HepG2 (cell line): Measurements from ENCODE around the gene FCN3. TPM values are rescaled to one million over a fixed set of nuclear protein-coding genes. Genes with fewer than 3 reads are reported as not detected.

Experiments used
- ARHGAP35 ChIP-seq: sonication (generic); formaldehyde crosslinking; IDR thresholded peaks from 2 replicates; pipeline ENCODE4 v1.9.0; 2022; ENCODE audit warnings: mild to moderate bottlenecking, inconsistent platforms, moderate library complexity, missing genetic modification reagents, borderline replicate concordance
- ARNT ChIP-seq: fragments of 450-650 bp; IDR thresholded peaks from 2 replicates; pipeline ENCODE4 v1.6.1; 2017
- FOXA1 ChIP-seq, 2 experiments: fragments of 450-650 bp in 1 of 2; sonication (generic) in 1 of 2; formaldehyde crosslinking in 1 of 2; IDR thresholded peaks; 2 replicates each; pipeline versions ENCODE4 v1.4.0 to v1.6.1; 2016 to 2020; ENCODE audit warnings: missing genetic modification reagents in 1 of 2
- GMEB2 ChIP-seq: IDR thresholded peaks from 2 replicates; pipeline ENCODE4 v1.6.1; 2016; ENCODE audit warnings: missing biosample characterization, missing genetic modification reagents, low read depth
- HNF4A ChIP-seq: sonication (generic); formaldehyde crosslinking; IDR thresholded peaks from 2 replicates; pipeline ENCODE4 v1.4.0; 2020; ENCODE audit warnings: missing genetic modification reagents
- JUNB ChIP-seq: sonication (generic); formaldehyde crosslinking; IDR thresholded peaks from 2 replicates; pipeline ENCODE4 v1.8.0; 2022; ENCODE audit warnings: missing genetic modification reagents, mild to moderate bottlenecking, borderline replicate concordance
- NFIB ChIP-seq: sonication (generic); formaldehyde crosslinking; IDR thresholded peaks from 2 replicates; pipeline ENCODE4 v1.9.0; 2021; ENCODE audit warnings: missing genetic modification reagents, mild to moderate bottlenecking, borderline replicate concordance
- NFKB2 ChIP-seq: sonication (generic); formaldehyde crosslinking; IDR thresholded peaks from 2 replicates; pipeline ENCODE4 v1.4.0; 2020; ENCODE audit warnings: missing genetic modification reagents, borderline replicate concordance
- RFX1 ChIP-seq: fragments of 450-650 bp; IDR thresholded peaks from 2 replicates; pipeline ENCODE4 v1.6.1; 2017
- SMAD1 ChIP-seq: sonication (generic); formaldehyde crosslinking; IDR thresholded peaks from 2 replicates; pipeline ENCODE4 v1.4.0; 2020; ENCODE audit warnings: missing genetic modification reagents, low read depth, mild to moderate bottlenecking, borderline replicate concordance
- SP2 ChIP-seq: sonication (generic); formaldehyde crosslinking; IDR thresholded peaks from 2 replicates; pipeline ENCODE4 v1.5.1; 2020; ENCODE audit warnings: mild to moderate bottlenecking, missing genetic modification reagents
- STAT6 ChIP-seq: sonication (generic); formaldehyde crosslinking; IDR thresholded peaks from 2 replicates; pipeline ENCODE4 v1.4.0; 2020; ENCODE audit warnings: missing genetic modification reagents, mild to moderate bottlenecking, borderline replicate concordance
- ZBTB25 ChIP-seq: IDR thresholded peaks from 2 replicates; pipeline ENCODE4 v1.6.1; 2018; ENCODE audit warnings: missing genetic modification reagents
- ZBTB33 ChIP-seq: sonication (generic); formaldehyde crosslinking; IDR thresholded peaks from 2 replicates; pipeline ENCODE4 v1.4.0; 2020; ENCODE audit warnings: missing genetic modification reagents
- ZBTB38 ChIP-seq: sonication (generic); formaldehyde crosslinking; IDR thresholded peaks from 2 replicates; pipeline ENCODE4 v1.5.1; 2020; ENCODE audit warnings: mild to moderate bottlenecking, missing genetic modification reagents
- ZBTB42 ChIP-seq: sonication (generic); formaldehyde crosslinking; IDR thresholded peaks from 2 replicates; pipeline ENCODE4 v1.5.0; 2020; ENCODE audit warnings: mild to moderate bottlenecking, missing genetic modification reagents
- ZNF484 ChIP-seq: sonication (generic); formaldehyde crosslinking; IDR thresholded peaks from 2 replicates; pipeline ENCODE4 v1.5.1; 2020; ENCODE audit warnings: mild to moderate bottlenecking, low read depth, missing genetic modification reagents, borderline replicate concordance
- ZNF510 ChIP-seq: sonication (generic); formaldehyde crosslinking; IDR thresholded peaks from 2 replicates; pipeline ENCODE4 v1.4.0; 2020; ENCODE audit warnings: low read depth, mild to moderate bottlenecking, missing genetic modification reagents
- ZNF550 ChIP-seq: sonication (generic); formaldehyde crosslinking; IDR thresholded peaks from 2 replicates; pipeline ENCODE4 v1.4.0; 2020; ENCODE audit warnings: mild to moderate bottlenecking, missing genetic modification reagents, borderline replicate concordance
- ZNF709 ChIP-seq: sonication (generic); formaldehyde crosslinking; IDR thresholded peaks from 2 replicates; pipeline ENCODE4 v1.5.0; 2020; ENCODE audit warnings: mild to moderate bottlenecking, missing genetic modification reagents
- ZNF839 ChIP-seq: sonication (generic); formaldehyde crosslinking; IDR thresholded peaks from 2 replicates; pipeline ENCODE4 v1.4.0; 2020; ENCODE audit warnings: missing genetic modification reagents, mild to moderate bottlenecking, borderline replicate concordance
- ZSCAN20 ChIP-seq: sonication (generic); formaldehyde crosslinking; IDR thresholded peaks from 2 replicates; pipeline ENCODE4 v1.4.0; 2020; ENCODE audit warnings: missing genetic modification reagents, mild to moderate bottlenecking, borderline replicate concordance
- ZSCAN22 ChIP-seq: sonication (generic); formaldehyde crosslinking; IDR thresholded peaks from 2 replicates; pipeline ENCODE4 v1.4.0; 2020; ENCODE audit warnings: mild to moderate bottlenecking, missing genetic modification reagents
- polyA plus RNA-seq, 8 experiments: library from polyadenylated mRNA; depleted of rRNA in 3 of 8; stranded (reverse) in 7 of 8; unstranded in 1 of 8; fragments of >200 nt; fragmentation: Illumina TruSeq in 4 of 8; extraction: Trizol in 4 of 8; gene quantifications; 2 replicates each; pipeline versions ENCODE4 v1.2.1 to v1.2.3, GENCODE V29; 2011 to 2016; ENCODE audit warnings: low read depth in 4 of 8, missing spikeins in 1 of 8, mixed read lengths in 1 of 8; ENCODE audit not compliant: insufficient read depth in 1 of 8
- total RNA-seq, 5 experiments: library from RNA; depleted of rRNA; stranded (reverse); fragments of >200 nt; fragmentation: Illumina TruSeq; extraction: Trizol; gene quantifications; 2 replicates each; pipeline ENCODE4 v1.2.3, GENCODE V29; 2016; ENCODE audit warnings: low read depth in 1 of 5

FCN3 gene
- total and polyA plus RNA-seq, 2 of the 13 experiments (the other 11 are each of a cell fraction or from before 2014, with no cell fraction given), result not detected

- TF ChIP-seq STAT6 (no peak), ZSCAN22 (no peak), ZNF510 (CRISPR knock-in tag) (no peak; the same call in 1 of the 2 replicates), JUNB (CRISPR knock-in tag) (no peak), RFX1 (no peak), NFIB (CRISPR knock-in tag) (no peak), HNF4A (CRISPR knock-in tag) (no peak), SMAD1 (no peak), ARHGAP35 (CRISPR knock-in tag) (no peak), ZNF839 (CRISPR knock-in tag) (no peak), GMEB2 (no peak), NFKB2 (CRISPR knock-in tag) (no peak; the same call in 1 of the 2 replicates), ZBTB38 (CRISPR knock-in tag) (0 out of 2 replicates have a peak, but pooled peaks have one; percentile 64), ZBTB42 (CRISPR knock-in tag) (no peak), FOXA1 (IDR thresholded peaks at IDR 0.05) (no peak), FOXA1 (CRISPR knock-in tag; IDR thresholded peaks at IDR 0.05) (0 out of 2 replicates have a peak, but pooled peaks have one; percentile 25), ZSCAN20 (CRISPR knock-in tag) (0 out of 2 replicates have a peak, but pooled peaks have one; percentile 26), ZBTB25 (CRISPR knock-in tag) (peak; percentile 61; the same call in 1 of the 2 replicates), ZNF484 (no peak), ZNF709 (CRISPR knock-in tag) (no peak), ARNT (no peak), ZBTB33 (CRISPR knock-in tag) (peak; percentile 6; the same call in 1 of the 2 replicates), ZNF550 (CRISPR knock-in tag) (no peak), SP2 (CRISPR knock-in tag) (no peak)
Measured at GRCh38 chr1:27341525-27342252, 32.9 kb downstream of the FCN3 start, which contains the start of gene SYTL1 (continued).
